Heart left ventricle (tissue), 13 donors: Measurements from ENCODE around the gene RGS12.

Experiments used
- POLR2A ChIP-seq, 2 donors: fragments of 450-650 bp; IDR thresholded peaks; one replicate each; pipeline ENCODE4 v1.6.1; 2017; ENCODE audit warnings: antibody characterized with exemption in 2 of 2, mild to moderate bottlenecking in 2 of 2, moderate library complexity in 2 of 2
- TF ChIP-seq, protein P1 (sequence below), 12 donors: fragments of 200-600 bp; sonication (generic) in 4 of 12; IDR thresholded peaks; one replicate each; pipeline versions ENCODE4 v1.5.0 to v1.8.0; 2018 to 2022; ENCODE audit warnings: antibody characterized with exemption in 12 of 12, mild to moderate bottlenecking in 5 of 12
- donor health status: ischemic (EF 13 %, LVEDD 7.1; RV severe dilation, severe dysfunction).
- donor health status: DM: no; HTN: yes; CAD: no.
- donor health status: DM: no; HTN: no; CAD: no.
- donor health status: ischemic (EF 25% LVEDD 6.9; RV normal size, moderate dysfunction).
- donor health status: ischemic (EF 25% LVEDD 5.7; RV mildly dilated, moderate dysfunction).
- donor health status: ischemic (EF 35%, LVEDD 5.7; RV mildly dilated, moderate dysfunction).
- donor health status: nonischemic (EF 11% LVEDD 7.7; RV severe dilation, severe dysfunction).
- donor health status: DM: yes; HTN: yes; CAD: no.
- donor health status: PGD.
- donor health status: ischemic (EF 29% LVEDD 5.4; RV normal size, mild dysfunction).
- donor health status: nonischemic (EF 23%, LVEDD 6.1; RV moderate dilation, normal function).

DNA sequence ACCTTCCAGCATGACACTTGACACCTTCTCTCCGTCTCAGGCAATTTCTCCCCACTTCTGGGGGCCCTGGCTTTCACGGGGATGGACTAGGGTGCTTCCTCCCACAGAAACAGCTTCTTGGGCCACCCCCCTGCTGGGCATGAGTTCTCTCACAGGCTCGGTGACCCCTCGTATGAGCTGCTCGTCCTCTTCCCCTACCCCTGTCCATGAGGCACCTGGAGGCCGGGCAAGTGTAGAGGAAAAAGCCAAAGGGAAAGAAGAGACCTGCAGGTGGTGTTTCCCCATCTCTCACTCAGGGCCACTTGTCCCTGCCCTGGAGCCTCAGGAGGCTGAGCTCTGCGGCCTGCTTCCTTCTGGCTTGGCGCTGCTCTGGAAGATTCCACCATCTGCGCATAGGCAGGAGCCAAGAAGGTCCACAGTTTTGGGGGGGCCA lies 1.9 kb upstream of the RGS12 start:
- no peak for TF ChIP-seq POLR2A (IDR thresholded peaks at IDR 0.05)
- TF ChIP-seq, protein P1, sequence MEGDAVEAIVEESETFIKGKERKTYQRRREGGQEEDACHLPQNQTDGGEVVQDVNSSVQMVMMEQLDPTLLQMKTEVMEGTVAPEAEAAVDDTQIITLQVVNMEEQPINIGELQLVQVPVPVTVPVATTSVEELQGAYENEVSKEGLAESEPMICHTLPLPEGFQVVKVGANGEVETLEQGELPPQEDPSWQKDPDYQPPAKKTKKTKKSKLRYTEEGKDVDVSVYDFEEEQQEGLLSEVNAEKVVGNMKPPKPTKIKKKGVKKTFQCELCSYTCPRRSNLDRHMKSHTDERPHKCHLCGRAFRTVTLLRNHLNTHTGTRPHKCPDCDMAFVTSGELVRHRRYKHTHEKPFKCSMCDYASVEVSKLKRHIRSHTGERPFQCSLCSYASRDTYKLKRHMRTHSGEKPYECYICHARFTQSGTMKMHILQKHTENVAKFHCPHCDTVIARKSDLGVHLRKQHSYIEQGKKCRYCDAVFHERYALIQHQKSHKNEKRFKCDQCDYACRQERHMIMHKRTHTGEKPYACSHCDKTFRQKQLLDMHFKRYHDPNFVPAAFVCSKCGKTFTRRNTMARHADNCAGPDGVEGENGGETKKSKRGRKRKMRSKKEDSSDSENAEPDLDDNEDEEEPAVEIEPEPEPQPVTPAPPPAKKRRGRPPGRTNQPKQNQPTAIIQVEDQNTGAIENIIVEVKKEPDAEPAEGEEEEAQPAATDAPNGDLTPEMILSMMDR (IDR thresholded peaks at IDR 0.05): no peak
